ENCODE measurements around the gene SCARF2.

DNA sequence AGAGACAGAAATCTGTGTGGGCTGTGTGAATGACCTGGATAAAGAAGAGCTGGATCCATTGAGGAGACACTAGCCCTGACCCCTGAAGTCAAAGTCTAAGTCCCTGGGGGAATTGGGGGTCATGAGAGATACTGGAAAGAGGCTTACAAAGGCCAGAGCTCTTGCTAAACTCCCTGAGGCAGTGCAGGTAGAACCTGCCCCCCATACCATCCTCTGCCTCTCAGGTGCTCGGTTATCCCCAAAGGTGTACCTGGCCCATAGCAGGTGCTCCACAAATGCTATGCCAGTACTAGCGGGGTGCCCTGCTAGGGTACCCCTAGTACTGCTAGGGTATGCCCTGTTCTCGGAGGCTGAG lies 19.1 kb upstream of the SCARF2 start:
- TF ChIP-seq CBFB (CRISPR knock-in tag; IDR thresholded peaks at IDR 0.05), result no peak
- no peak for TF ChIP-seq TBP (CRISPR knock-in tag; IDR thresholded peaks at IDR 0.05)
- TF ChIP-seq POLR2A (IDR thresholded peaks at IDR 0.05; ENCODE audit: insufficient read depth in 1 of 2, low read depth in 2 of 2, low read length in 2 of 2), result no peak
- TF ChIP-seq ETV5 (CRISPR knock-in tag; IDR thresholded peaks at IDR 0.05; ENCODE audit: borderline replicate concordance), result no peak
- no peak for TF ChIP-seq ISX (CRISPR knock-in tag; conservative IDR thresholded peaks at IDR 0.05)
- TF ChIP-seq ATF7-NPFF (CRISPR knock-in tag; IDR thresholded peaks at IDR 0.05; ENCODE audit: low read depth), result no peak
- no peak for TF ChIP-seq FOXM1 (CRISPR knock-in tag; IDR thresholded peaks at IDR 0.05)
- TF ChIP-seq MAFK (conservative IDR thresholded peaks at IDR 0.05 in 1 of 2, IDR thresholded peaks at IDR 0.05 in 1 of 2; ENCODE audit: low read length in 2 of 2), result no peak
- no peak for TF ChIP-seq POLR2AphosphoS5 (IDR thresholded peaks at IDR 0.05; ENCODE audit: low read depth, low read length)
- TF ChIP-seq CHD2 (IDR thresholded peaks at IDR 0.05; ENCODE audit: low read depth, low read length), result no peak
- no peak for TF ChIP-seq GATAD2A (CRISPR knock-in tag; IDR thresholded peaks at IDR 0.05)
- TF ChIP-seq MAF1 (CRISPR knock-in tag; IDR thresholded peaks at IDR 0.05; ENCODE audit: borderline replicate concordance), result no peak

Measured in HepG2 (cell line).